Mesenchymal stem cell (in vitro differentiated cells and primary cell): Measurements from ENCODE around the gene TRIP12.

Experiments
- DNase-seq: peaks from one replicate; pipeline ENCODE4 v3.0.0-alpha.2; 2013
- H2AFZ ChIP-seq: one replicate; pipeline ENCODE4 v1.6.1; 2013; ENCODE audit warnings: low read depth, mild to moderate bottlenecking, control low read depth, inconsistent platforms, low read length, moderate library complexity
- H2AK5ac ChIP-seq: 2 replicates; pipeline ENCODE4 v1.6.1; 2013; ENCODE audit warnings: low read length, moderate library complexity, mild to moderate bottlenecking, inconsistent platforms; ENCODE audit not compliant: severe bottlenecking
- H2BK120ac ChIP-seq: one replicate; pipeline ENCODE4 v1.6.1; 2013; ENCODE audit warnings: low read depth, mild to moderate bottlenecking, inconsistent platforms, low read length, moderate library complexity
- H2BK12ac ChIP-seq, 2 experiments: one replicate each; pipeline ENCODE4 v1.6.1; 2013; ENCODE audit warnings: inconsistent platforms in 2 of 2, low read length in 2 of 2, mild to moderate bottlenecking in 2 of 2, moderate library complexity in 2 of 2, control low read depth in 1 of 2
- H2BK15ac ChIP-seq: one replicate; pipeline ENCODE4 v1.6.1; 2013; ENCODE audit warnings: mild to moderate bottlenecking, low read depth, inconsistent platforms; ENCODE audit not compliant: poor library complexity, severe bottlenecking
- H2BK5ac ChIP-seq: 2 replicates; pipeline ENCODE4 v1.6.1; 2013; ENCODE audit warnings: low read depth, mild to moderate bottlenecking, low read length, control low read depth, inconsistent platforms; ENCODE audit not compliant: poor library complexity, severe bottlenecking
- H3K14ac ChIP-seq, 2 experiments: one replicate each; pipeline ENCODE4 v1.6.1; 2013; ENCODE audit warnings: inconsistent platforms in 2 of 2, low read length in 2 of 2, control low read depth in 1 of 2, mild to moderate bottlenecking in 1 of 2, moderate library complexity in 1 of 2
- H3K18ac ChIP-seq, 2 experiments: one replicate each; pipeline ENCODE4 v1.6.1; 2013; ENCODE audit warnings: inconsistent platforms in 2 of 2, low read length in 2 of 2, control low read depth in 1 of 2, low read depth in 1 of 2, mild to moderate bottlenecking in 1 of 2
- H3K23ac ChIP-seq, 2 experiments: one replicate each; pipeline ENCODE4 v1.6.1; 2013; ENCODE audit warnings: inconsistent platforms in 2 of 2, low read length in 2 of 2, mild to moderate bottlenecking in 2 of 2, moderate library complexity in 2 of 2, control low read depth in 1 of 2
- H3K27ac ChIP-seq: 2 replicates; pipeline ENCODE4 v1.5.1; 2013; ENCODE audit warnings: mild to moderate bottlenecking, moderate library complexity, low read length, control low read depth, inconsistent platforms; ENCODE audit not compliant: poor library complexity, severe bottlenecking
- H3K27me3 ChIP-seq, 2 experiments: 2 replicates each; pipeline versions ENCODE4 v1.6.1 to v1.7.0; 2013; ENCODE audit warnings: low read length in 2 of 2, mild to moderate bottlenecking in 2 of 2, moderate library complexity in 2 of 2, control low read depth in 1 of 2, inconsistent platforms in 1 of 2; ENCODE audit not compliant: control insufficient read depth in 1 of 2, insufficient read depth in 1 of 2
- H3K36me3 ChIP-seq, 2 experiments: 2 replicates each; pipeline versions ENCODE4 v1.6.1 to v1.7.0; 2013; ENCODE audit warnings: low read length in 2 of 2, control low read depth in 1 of 2, inconsistent platforms in 1 of 2, low read depth in 1 of 2, mild to moderate bottlenecking in 1 of 2; ENCODE audit not compliant: insufficient read depth in 2 of 2, control insufficient read depth in 1 of 2
- H3K4ac ChIP-seq, 2 experiments: one replicate each; pipeline ENCODE4 v1.6.1; 2013; ENCODE audit warnings: inconsistent platforms in 2 of 2, low read length in 2 of 2, mild to moderate bottlenecking in 2 of 2, moderate library complexity in 2 of 2, control low read depth in 1 of 2, low read depth in 1 of 2
- H3K4me1 ChIP-seq: 2 replicates; pipeline ENCODE4 v1.6.1; 2013; ENCODE audit warnings: low read depth, low read length, control low read depth; ENCODE audit not compliant: control insufficient read depth, insufficient read depth
- H3K4me2 ChIP-seq: 2 replicates; pipeline ENCODE4 v1.6.1; 2013; ENCODE audit warnings: low read length, mild to moderate bottlenecking, inconsistent platforms; ENCODE audit not compliant: poor library complexity, severe bottlenecking
- H3K4me3 ChIP-seq, 2 experiments: 2 replicates each; pipeline versions ENCODE4 v1.5.1 to v1.7.0; 2013; ENCODE audit warnings: low read length in 2 of 2, mild to moderate bottlenecking in 2 of 2, control low read depth in 1 of 2, low read depth in 1 of 2; ENCODE audit not compliant: insufficient read depth in 1 of 2
- H3K79me1 ChIP-seq: replicated peaks from 2 replicates; pipeline ENCODE4 v1.6.1; 2013; ENCODE audit warnings: mild to moderate bottlenecking, control low read depth, low read length, inconsistent platforms; ENCODE audit not compliant: poor library complexity, severe bottlenecking
- H3K9ac ChIP-seq: 2 replicates; pipeline ENCODE4 v1.7.0; 2013; ENCODE audit warnings: mild to moderate bottlenecking, low read length, moderate library complexity
- H3K9me3 ChIP-seq: 2 replicates; pipeline ENCODE4 v1.7.0; 2013; ENCODE audit warnings: mild to moderate bottlenecking, low read length; ENCODE audit not compliant: control insufficient read depth
- H4K8ac ChIP-seq: one replicate; pipeline ENCODE4 v1.6.1; 2013; ENCODE audit warnings: inconsistent platforms, mild to moderate bottlenecking, low read length, moderate library complexity
- H4K91ac ChIP-seq: one replicate; pipeline ENCODE4 v1.6.1; 2013; ENCODE audit warnings: mild to moderate bottlenecking, low read length, inconsistent platforms
- WGBS: methylation state at CpG from one replicate; pipeline ENCODE4 v1.1.7; 2013; ENCODE audit warnings: mixed read lengths; 5-methylcytosine and 5-hydroxymethylcytosine counted together

TRIP12 gene

GRCh38 chr2:229870903-229871656 is 50.7 kb downstream of the TRIP12 start:
- no peak overlapping the region for H2BK120ac ChIP-seq

GRCh38 chr2:229869226-229869625 is 52.6 kb downstream of the TRIP12 start:
- DNase-seq, result no peak
- Histone ChIP-seq H3K27ac (no peak overlapping the region), H2BK12ac (no peak overlapping the region), H3K9ac (no peak overlapping the region), H2BK5ac (no peak overlapping the region), H3K4me1 (peaks cover 9% of the 10 kb centered on the region), H3K79me1 (peaks cover 9% of the 10 kb centered on the region), H2BK120ac (no peak overlapping the region), H3K27me3 (no peaks in the 10 kb centered on the region), H2BK15ac (no peak overlapping the region), H4K8ac (no peak overlapping the region), H3K9me3 (no peaks in the 10 kb centered on the region), H4K91ac (no peak overlapping the region), H3K18ac (no peak overlapping the region), H3K23ac (no peak overlapping the region), H3K4ac (no peak overlapping the region), H3K4me3 (no peak overlapping the region), H3K36me3 (peaks cover 7 to 58% of the 10 kb centered on the region in 2 experiments), H3K4me2 (no peak overlapping the region), H2AFZ (no peak overlapping the region), H2AK5ac (no peak overlapping the region), H3K14ac (no peak overlapping the region)
- WGBS, result 68% methylated on average over 2 of the region's 3 CpGs

More at GRCh38 chr2:229870903-229871656, 50.7 kb downstream of the TRIP12 start:
- Histone ChIP-seq H4K8ac (no peak overlapping the region), H3K79me1 (peaks cover 7% of the 10 kb centered on the region), H3K27ac (no peak overlapping the region), H2BK5ac (no peak overlapping the region), H3K9me3 (no peaks in the 10 kb centered on the region), H3K9ac (no peak overlapping the region), H4K91ac (no peak overlapping the region), H2AK5ac (no peak overlapping the region), H3K4me2 (no peak overlapping the region), H3K36me3 (peaks cover 7 to 67% of the 10 kb centered on the region in 2 experiments), H2BK15ac (no peak overlapping the region), H3K18ac (no peak overlapping the region), H2AFZ (no peak overlapping the region), H3K4me1 (peaks cover 9% of the 10 kb centered on the region), H3K4me3 (no peak overlapping the region), H3K14ac (no peak overlapping the region), H3K4ac (no peak overlapping the region), H2BK12ac (peak overlapping the region in 1 of 2 experiments; percentile 34), H3K27me3 (no peaks in the 10 kb centered on the region), H3K23ac (no peak overlapping the region)
- DNase-seq, result no peak
- WGBS, result over 99% methylated on average over 5 of the region's 6 CpGs

- no peak overlapping the region for H3K4me2 ChIP-seq
- H3K9me3 ChIP-seq, result no peaks in the 10 kb centered on the region
- no peak overlapping the region for H3K9ac ChIP-seq
- no peak overlapping the region for H2BK15ac ChIP-seq
- H3K36me3 ChIP-seq, result peaks cover 7 to 54% of the 10 kb centered on the region in 2 experiments
- H3K4me3 ChIP-seq, result no peak overlapping the region
- no peak for DNase-seq
- no peak overlapping the region for H3K27ac ChIP-seq
- no peak overlapping the region for H4K8ac ChIP-seq
- no peak overlapping the region for H3K4ac ChIP-seq
- no peaks in the 10 kb centered on the region for H3K27me3 ChIP-seq
- peaks cover 9% of the 10 kb centered on the region for H3K4me1 ChIP-seq
- no peak overlapping the region for H2AK5ac ChIP-seq
- no peak overlapping the region for H2BK120ac ChIP-seq
- no peak overlapping the region for H3K18ac ChIP-seq
- H3K23ac ChIP-seq, result no peak overlapping the region
- H2AFZ ChIP-seq, result no peak overlapping the region
- no peak overlapping the region for H4K91ac ChIP-seq
- H3K79me1 ChIP-seq, result peaks cover 9% of the 10 kb centered on the region
- H3K14ac ChIP-seq, result no peak overlapping the region
- H2BK12ac ChIP-seq, result no peak overlapping the region
- 100% methylated on average over 1 of the region's 2 CpGs for WGBS
- H2BK5ac ChIP-seq, result no peak overlapping the region
Observed at GRCh38 chr2:229868794-229869193, 53.0 kb downstream of the TRIP12 start.

GRCh38 chr2:229865033-229865432 is 56.8 kb downstream of the TRIP12 start:
- H3K18ac ChIP-seq, result no peak overlapping the region
- H3K9ac ChIP-seq, result no peak overlapping the region
- H2BK120ac ChIP-seq, result no peak overlapping the region
- H3K27ac ChIP-seq, result no peak overlapping the region
- no peak overlapping the region for H3K4me3 ChIP-seq
- H2BK5ac ChIP-seq, result no peak overlapping the region
- 100% methylated on average over 2 of the region's 2 CpGs for WGBS
- no peak overlapping the region for H2BK12ac ChIP-seq
- H2AK5ac ChIP-seq, result no peak overlapping the region
- H3K14ac ChIP-seq, result no peak overlapping the region
- H3K4me1 ChIP-seq, result no peaks in the 10 kb centered on the region
- H2BK15ac ChIP-seq, result no peak overlapping the region
- H3K36me3 ChIP-seq, result peaks cover 0 to 38% of the 10 kb centered on the region in 2 experiments
- H4K8ac ChIP-seq, result no peak overlapping the region
- no peak overlapping the region for H3K23ac ChIP-seq
- H3K27me3 ChIP-seq, result no peaks in the 10 kb centered on the region
- H4K91ac ChIP-seq, result no peak overlapping the region
- no peak overlapping the region for H3K4ac ChIP-seq
- no peak overlapping the region for H2AFZ ChIP-seq
- H3K4me2 ChIP-seq, result no peak overlapping the region
- H3K9me3 ChIP-seq, result no peaks in the 10 kb centered on the region
- H3K79me1 ChIP-seq, result peaks cover 6% of the 10 kb centered on the region
- no peak for DNase-seq
